Measurements from ENCODE around the gene LRMDA. TPM values are rescaled to one million over a fixed set of nuclear protein-coding genes. Genes with fewer than 3 reads are reported as not detected.
"Not testable (repeated sequence)": the region's sequence is repeated elsewhere in the genome, so short reads cannot be mapped to it uniquely, and the experiment has no call there.

Gene LRMDA
- total RNA-seq, 1 donor from 2014 or later: 4.5 TPM

- no peak for DNase-seq (ENCODE audit: low spot score)
- intact Hi-C loops (cut with DNase I): no loop called here
Observed at GRCh38 chr10:75513292-75513885, 82.0 kb downstream of the LRMDA start.

- DNase-seq (ENCODE audit: low spot score): no peak
- intact Hi-C loops (cut with DNase I): no loop called here
Observed at GRCh38 chr10:75514830-75515229, 83.4 kb downstream of the LRMDA start.

- DNase-seq (ENCODE audit: low spot score); intact Hi-C loops (cut with DNase I): not testable (repeated sequence)
Observed at GRCh38 chr10:75516154-75516553, 84.7 kb downstream of the LRMDA start.

GRCh38 chr10:75519213-75519612, 87.8 kb downstream of the LRMDA start:
- intact Hi-C loops (cut with DNase I): not testable (repeated sequence)

GRCh38 chr10:75521194-75521829, 89.9 kb downstream of the LRMDA start:
- intact Hi-C loops (cut with DNase I); DNase-seq (ENCODE audit: low spot score): not testable (repeated sequence)

More at GRCh38 chr10:75519213-75519612, 87.8 kb downstream of the LRMDA start:
- not testable (repeated sequence) for DNase-seq (ENCODE audit: low spot score)

GRCh38 chr10:75525067-75525466, 93.6 kb downstream of the LRMDA start:
- DNase-seq (ENCODE audit: low spot score): no peak
- intact Hi-C loops (cut with DNase I): no loop called here

- intact Hi-C loops (cut with DNase I): no loop called here
- DNase-seq (ENCODE audit: low spot score): no peak
Observed at GRCh38 chr10:75525646-75526045, 94.2 kb downstream of the LRMDA start.

GRCh38 chr10:75527542-75527941, 96.1 kb downstream of the LRMDA start:
- DNase-seq (ENCODE audit: low spot score): no peak
- intact Hi-C loops (cut with DNase I): no loop called here

GRCh38 chr10:75528392-75528791, 97.0 kb downstream of the LRMDA start:
- intact Hi-C loops (cut with DNase I): no loop called here

GRCh38 chr10:75530299-75530698, 98.9 kb downstream of the LRMDA start:
- intact Hi-C loops (cut with DNase I): no loop called here
- no peak for DNase-seq (ENCODE audit: low spot score)

More at GRCh38 chr10:75528392-75528791, 97.0 kb downstream of the LRMDA start:
- DNase-seq (ENCODE audit: low spot score): no peak

GRCh38 chr10:75531571-75532031, 100.2 kb downstream of the LRMDA start:
- DNase-seq (ENCODE audit: low spot score): no peak
- intact Hi-C loops (cut with DNase I): no loop called here

GRCh38 chr10:75532253-75532924, 101.0 kb downstream of the LRMDA start:
- intact Hi-C loops (cut with DNase I): no loop called here
- DNase-seq (ENCODE audit: low spot score): no peak

- intact Hi-C loops (cut with DNase I): no loop called here
- no peak for DNase-seq (ENCODE audit: low spot score)
Observed at GRCh38 chr10:75538144-75538543, 106.7 kb downstream of the LRMDA start.

GRCh38 chr10:75538765-75539164, 107.3 kb downstream of the LRMDA start:
- intact Hi-C loops (cut with DNase I): no loop called here
- no peak for DNase-seq (ENCODE audit: low spot score)

- DNase-seq (ENCODE audit: low spot score): no peak
- intact Hi-C loops (cut with DNase I): no loop called here
Observed at GRCh38 chr10:75540357-75540966, 109.0 kb downstream of the LRMDA start.

- intact Hi-C loops (cut with DNase I): no loop called here
Observed at GRCh38 chr10:75540981-75541380, 109.6 kb downstream of the LRMDA start.

GRCh38 chr10:75541411-75541810, 110.0 kb downstream of the LRMDA start:
- no peak for DNase-seq (ENCODE audit: low spot score)
- intact Hi-C loops (cut with DNase I): no loop called here

More at GRCh38 chr10:75540981-75541380, 109.6 kb downstream of the LRMDA start:
- DNase-seq (ENCODE audit: low spot score): no peak

- intact Hi-C loops (cut with DNase I): no loop called here
- no peak for DNase-seq (ENCODE audit: low spot score)
Observed at GRCh38 chr10:75542084-75542483, 110.7 kb downstream of the LRMDA start.

GRCh38 chr10:75542906-75543305, 111.5 kb downstream of the LRMDA start:
- DNase-seq (ENCODE audit: low spot score): no peak
- intact Hi-C loops (cut with DNase I): no loop called here

- intact Hi-C loops (cut with DNase I): no loop called here
- DNase-seq (ENCODE audit: low spot score): no peak
Observed at GRCh38 chr10:75544386-75544785, 113.0 kb downstream of the LRMDA start.
